Amniotic stem cell (primary cell): ENCODE measurements around the gene HEYL.

Source experiments
- DNase-seq: peaks from one replicate; lab custom pipeline; 2025; lab: John Stamatoyannopoulos, UW

The HEYL gene

DNA sequence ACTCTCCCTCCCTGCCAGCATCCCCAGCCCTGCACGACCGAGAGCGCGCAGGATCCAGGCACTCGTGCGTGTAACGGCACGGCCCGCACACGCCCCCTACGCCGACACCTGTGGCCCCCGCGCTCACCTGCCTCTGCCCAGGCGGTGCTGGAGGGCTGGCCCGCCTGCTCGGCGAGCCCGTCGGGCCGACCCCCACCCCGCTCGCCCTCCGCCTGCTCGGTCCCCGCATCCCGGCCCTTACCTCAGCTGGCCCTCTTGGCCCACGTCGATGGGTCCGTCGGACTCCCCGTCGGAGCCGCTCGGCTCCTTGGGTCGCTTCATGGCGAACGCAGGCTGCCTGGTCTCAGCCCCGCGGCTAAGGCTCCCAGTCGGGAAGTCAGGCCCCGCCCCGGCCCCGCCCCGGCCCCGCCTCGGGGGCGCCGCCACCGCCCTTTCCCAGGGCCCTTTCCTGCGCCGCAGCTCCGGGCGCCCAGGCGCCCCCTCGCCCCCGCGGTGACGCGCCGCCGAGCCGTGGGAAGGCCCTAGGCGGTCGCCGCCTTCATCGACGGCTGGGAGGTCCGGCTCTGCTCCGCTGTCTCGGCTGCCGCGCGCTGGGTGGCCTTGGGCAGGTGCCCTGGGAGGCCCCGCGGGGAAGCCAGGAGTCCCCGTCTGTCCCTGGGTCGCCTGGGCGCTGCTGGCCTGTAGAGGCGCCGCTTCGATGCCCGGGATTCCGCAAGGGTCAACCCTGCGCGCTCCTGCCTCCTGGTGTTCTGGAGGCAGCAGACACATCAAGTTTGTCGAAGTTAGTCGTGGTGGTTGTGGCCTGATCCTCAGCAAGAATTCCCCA lies at the start of gene HEYL:
Gene HEYL (minus strand): TSS at position 339 of the 826 bp plus-strand sequence. CDS start 18 bp downstream, at position 321.
- no peak for DNase-seq

GRCh38 chr1:39689214-39689613 lies 49.8 kb upstream of the HEYL start:
- no peak for DNase-seq

DNA sequence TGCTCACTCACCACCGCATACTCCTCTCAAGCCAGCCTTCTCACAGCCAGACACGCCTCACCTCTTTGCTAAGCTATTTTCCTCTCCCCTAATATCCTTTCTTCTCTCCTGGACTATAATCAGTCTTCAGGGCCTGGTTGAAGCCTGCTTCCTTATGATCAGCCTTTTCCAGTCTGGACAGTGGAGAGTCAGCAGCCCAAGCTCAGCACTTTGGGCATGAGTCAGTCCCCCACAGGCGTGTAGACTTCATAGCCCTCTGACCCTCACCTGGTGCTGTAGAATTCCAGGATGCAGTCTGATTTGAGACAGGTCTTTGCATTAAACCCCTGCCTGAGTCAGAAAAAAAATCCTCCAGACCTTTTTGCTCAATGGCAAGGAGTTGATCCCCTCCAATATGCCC lies 49.3 kb upstream of the HEYL start:
- DNase-seq = no peak

DNA sequence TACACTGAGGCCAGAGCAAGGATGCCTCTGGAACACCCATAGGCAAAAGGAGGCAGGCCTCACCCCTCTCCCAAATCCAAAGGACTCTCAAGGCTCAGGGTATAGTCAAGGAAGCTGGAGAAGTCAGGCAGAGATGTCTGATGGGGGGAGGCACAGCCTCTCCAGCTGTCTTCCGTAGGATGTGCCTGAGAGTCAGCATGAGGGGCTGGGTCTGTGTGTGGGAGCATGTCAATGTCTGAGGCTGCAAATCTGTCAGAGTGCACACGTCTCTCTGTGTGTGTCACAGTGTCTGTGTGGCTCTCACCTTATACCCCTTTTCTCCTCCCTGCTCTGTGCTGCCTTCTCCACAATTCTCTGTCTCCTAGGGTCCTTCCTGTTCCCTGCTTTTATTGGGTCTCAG lies 47.8 kb upstream of the HEYL start:
- no peak for DNase-seq

DNA sequence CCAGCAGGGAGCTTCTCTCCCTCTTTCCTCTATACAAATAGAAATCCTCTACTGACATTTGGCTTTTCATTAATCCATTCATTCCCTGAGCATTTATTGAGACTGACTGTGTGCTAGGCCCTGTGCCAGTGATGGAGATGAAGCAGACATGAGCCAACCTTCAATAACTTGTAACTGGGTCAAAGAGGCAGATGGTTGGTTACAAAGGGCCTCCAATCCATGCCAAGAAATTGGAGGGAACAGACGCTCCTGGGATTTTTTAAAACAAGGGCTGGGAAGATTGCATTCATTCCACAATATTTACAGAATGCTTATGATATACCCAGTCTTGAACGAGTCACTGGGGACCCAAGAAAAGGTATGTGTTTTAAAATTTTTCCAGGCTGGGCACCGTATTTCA lies 45.6 kb upstream of the HEYL start:
- no peak for DNase-seq

GRCh38 chr1:39684313-39684664 lies 44.8 kb upstream of the HEYL start:
- no peak for DNase-seq

DNA sequence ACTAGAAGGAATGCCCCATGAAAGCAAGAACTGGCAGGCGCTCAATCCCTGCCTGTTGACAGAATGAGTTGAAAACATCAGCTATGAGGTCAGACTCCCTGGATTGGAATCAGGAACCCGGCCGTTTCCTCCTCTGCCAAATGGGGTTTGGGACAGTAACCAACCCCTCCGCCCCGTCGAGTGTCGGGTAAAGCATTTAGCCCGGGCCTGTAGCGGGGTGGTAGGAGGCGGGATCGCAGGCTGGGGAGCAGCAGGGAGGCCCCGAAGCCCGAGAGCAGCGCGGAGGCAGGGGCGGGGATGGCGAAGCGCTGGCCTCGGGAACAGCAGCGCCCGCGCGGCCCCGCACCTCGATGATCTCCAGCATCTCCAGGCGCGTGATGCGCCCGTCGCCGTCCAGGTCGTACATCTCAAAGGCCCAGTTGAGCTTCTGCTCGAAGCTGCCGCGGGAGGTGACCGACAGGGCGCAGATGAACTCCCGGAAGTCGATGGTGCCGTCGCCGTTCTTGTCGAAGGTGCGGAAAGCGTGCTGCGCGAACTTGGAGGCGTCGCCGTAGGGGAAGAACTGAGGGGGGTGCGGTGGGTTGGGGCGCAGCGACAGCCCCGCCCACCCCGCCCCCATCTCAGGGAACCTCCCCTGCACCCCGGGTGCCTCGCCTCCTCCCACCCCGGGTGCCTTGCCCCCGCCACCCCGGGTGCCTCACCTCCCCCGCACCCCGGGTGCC lies 44.3 kb upstream of the HEYL start:
- no peak for DNase-seq

- DNase-seq = no peak
Observed at GRCh38 chr1:39681999-39682398, 42.6 kb upstream of the HEYL start.

DNA sequence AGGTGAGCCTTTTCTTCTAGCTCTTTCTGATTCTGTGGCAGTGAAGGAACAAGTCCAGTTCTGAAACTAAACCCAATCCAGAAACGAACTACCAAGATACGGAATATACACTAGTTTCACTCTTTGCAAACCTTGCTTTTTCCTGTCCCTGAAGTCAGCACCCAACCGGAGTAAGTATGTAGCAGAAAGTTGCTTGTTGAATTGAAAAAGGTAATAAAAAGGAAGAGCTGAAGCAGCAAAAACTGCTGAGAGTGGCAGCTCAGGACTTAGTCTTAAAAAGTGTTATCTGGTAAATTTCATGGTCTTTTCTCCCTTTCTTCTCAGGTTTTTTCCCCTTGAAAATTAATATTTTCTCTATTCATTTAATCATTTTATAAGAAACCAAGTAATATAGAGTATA lies 41.9 kb upstream of the HEYL start:
- no peak for DNase-seq

GRCh38 chr1:39680751-39681150 lies 41.3 kb upstream of the HEYL start:
- no peak for DNase-seq

DNA sequence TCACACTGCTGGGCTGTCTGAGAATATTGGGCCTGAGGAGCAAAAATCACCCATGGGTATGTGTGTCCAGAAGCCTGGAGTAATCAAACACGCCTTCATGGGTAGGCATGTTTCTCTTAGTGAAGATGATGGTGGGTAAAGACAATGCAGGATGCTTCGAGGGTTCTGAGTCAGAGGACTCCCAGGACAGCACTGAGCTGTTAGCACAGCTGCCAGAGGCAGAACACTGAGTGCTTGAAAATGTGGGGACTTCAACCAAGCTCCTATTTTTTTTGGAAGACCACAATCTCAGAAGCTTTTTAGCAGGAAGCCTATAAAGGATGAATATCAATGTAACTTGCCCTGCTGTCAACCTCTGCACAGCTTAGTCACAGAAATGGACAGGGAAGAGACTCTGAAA lies 40.4 kb upstream of the HEYL start:
- DNase-seq = no peak

- DNase-seq = no peak
Observed at GRCh38 chr1:39678889-39679288, 39.4 kb upstream of the HEYL start.

- DNase-seq = no peak
Observed at GRCh38 chr1:39677645-39678044, 38.2 kb upstream of the HEYL start.

- DNase-seq = no peak
Observed at GRCh38 chr1:39676948-39677548, 37.6 kb upstream of the HEYL start.

DNA sequence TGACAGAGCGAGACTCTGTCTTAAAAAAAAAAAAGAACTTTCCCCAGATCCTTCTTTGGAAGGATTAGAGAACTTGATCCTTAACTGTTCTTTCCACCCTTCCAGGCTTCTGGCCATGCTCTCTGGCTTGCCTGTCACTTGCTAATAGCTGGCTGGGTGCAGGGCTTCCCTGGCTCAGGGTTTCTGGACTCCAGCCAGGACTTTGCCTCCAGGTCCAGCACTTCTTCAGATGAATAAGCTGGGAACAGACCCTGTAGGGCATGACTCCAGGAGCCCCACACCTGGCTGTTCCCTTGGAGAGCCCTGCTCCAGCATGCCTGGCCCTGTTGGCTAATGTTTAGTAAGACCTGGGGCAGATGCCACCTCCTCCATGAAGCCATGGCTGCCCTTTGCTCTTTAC lies 35.8 kb upstream of the HEYL start:
- DNase-seq = no peak

DNA sequence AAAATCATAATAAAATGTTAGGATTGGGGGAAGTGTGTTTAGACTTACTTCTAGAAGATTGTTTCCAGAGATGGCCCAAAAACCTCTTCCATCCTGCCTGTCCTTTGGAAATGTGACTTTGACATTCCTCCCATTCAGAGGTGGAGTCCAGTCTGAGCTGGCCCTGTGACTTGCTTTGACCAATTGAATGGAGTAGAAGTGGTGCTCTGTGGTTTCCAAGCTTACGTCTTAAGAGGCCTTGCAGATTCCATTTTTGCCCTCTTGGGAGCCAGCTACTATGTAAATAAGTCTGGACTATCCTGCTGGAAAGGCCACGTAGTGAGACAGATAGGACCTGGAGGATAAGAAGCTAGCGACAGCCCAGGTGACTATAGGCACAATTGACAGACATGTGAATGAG lies 33.8 kb upstream of the HEYL start:
- DNase-seq = no peak

DNA sequence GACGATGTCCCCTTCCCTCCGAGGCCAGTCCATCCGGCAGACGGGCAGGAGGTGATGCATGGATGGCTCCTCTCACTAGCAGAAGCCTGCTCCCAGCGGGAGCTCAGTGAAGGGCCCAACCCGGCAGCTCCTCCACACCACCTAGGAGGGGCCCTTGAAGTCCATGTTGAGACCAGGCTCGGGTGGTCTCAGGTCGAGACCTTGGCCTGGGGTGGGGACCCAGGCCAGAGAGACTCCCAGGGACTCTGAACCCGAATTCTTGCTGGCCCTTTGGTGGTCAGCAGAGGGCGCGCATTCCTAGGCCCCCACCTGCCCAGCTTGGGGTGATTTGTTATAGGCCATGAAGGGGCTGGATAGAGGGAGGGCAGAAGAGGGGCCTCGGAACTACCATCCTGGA lies 33.1 kb upstream of the HEYL start:
- no peak for DNase-seq

DNA sequence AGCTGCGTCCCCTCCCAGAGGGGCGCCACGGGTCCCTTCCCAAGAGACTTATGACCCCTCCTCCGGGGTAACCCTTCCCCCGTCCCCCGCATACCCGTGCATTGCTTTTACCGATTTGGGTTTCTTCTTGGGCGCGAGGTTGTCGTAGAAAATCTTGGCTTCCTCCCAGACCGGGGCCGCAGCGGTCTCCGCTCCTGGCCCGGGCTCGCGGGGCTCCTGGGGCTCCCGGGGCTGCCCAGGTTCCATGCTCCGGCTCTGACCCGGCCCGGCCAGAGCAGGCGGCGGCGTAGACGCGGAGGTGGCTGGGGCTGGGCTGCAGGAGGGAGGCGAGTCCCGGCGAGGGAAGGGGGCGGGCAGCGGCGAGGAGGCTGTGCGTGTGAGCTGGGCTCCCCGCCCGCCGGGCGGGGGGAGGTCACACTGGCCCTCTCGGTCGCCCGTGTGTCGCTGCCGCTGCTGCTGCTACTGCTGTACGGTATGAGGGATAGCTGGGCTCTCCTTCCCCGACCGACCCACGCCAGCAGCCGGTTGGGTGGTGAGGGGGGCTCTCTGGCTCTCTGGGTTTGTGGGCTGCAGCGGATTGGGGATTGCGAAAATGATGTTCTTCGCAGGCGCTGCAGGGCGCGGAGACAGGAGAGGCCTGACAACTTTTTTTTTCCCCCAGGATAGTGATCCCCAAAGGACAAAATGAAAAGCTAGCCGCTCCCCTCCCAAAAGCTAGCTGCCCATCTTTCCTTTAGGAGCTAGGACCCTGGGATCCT lies 32.5 kb upstream of the HEYL start, which contains the start of gene NT5C1A:
Gene NT5C1A (minus strand): TSS at position 315 of the 758 bp plus-strand sequence. CDS start 69 bp downstream, at position 246.
- no peak for DNase-seq

DNA sequence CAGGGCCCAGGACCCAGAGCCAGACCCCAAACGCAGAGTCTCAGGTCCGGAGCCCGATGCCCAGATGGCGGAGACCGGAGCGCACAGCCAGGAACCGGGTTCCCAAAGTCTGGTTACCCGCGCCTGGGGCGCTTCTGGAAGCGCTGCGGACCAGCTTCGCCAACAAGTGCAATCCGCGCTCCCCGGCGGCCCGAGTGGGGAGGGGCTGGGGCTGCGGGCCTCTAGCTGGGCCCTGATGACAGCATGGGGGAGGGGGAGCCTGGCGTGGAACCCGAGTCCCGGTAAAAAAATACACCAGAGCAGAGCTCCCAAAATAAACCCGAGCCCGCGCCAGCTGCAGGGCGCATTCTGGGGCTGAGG lies 32.0 kb upstream of the HEYL start:
- no peak for DNase-seq

GRCh38 chr1:39670689-39671088 lies 31.2 kb upstream of the HEYL start:
- DNase-seq = no peak

DNA sequence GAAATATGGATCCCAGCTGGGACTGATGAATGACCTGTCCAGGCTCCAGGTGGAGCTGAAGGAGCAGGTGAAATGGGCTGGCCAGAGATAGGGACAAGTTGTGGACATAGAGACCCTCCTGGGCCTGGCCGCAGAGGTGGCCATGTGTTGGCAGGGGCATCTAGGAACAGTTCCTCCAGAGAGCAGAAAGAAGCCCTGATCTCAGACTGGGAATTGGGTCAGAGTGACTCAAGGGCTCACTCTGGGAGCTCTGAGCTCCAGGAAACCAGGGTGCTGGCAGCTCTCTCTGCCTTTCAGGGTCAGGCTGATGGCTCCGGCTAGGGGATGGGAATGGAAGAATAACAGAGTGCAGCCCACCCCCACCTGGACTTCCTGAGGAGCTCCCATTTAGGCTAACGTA lies 29.5 kb upstream of the HEYL start:
- no peak for DNase-seq

DNA sequence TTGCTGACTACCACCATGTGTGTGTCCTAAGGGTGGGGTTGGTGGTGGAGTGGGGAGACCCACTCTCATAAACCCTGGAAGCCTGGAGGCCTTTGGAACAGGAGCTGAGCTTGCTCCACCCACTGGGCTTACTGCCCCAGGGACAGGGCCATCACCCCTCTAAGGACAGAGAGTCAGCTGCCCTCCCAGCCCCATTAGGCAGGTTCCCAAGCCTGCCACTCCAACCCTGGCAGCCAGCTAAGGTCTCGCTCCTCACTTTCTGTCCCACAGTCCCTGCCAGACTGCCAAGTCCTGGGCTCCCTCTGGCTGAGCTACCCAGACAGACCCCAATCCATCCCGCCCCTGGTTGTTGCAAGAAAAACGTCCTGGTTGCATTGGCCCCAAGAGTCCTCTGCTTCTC lies 28.7 kb upstream of the HEYL start:
- DNase-seq = no peak
